ACC112 (cell line): Measurements from ENCODE around the gene FHIP1B.

Experiments
- H2AFZ ChIP-seq: fragments of 200-600 bp; sonication (generic); one replicate; pipeline ENCODE4 v1.6.0; 2017; ENCODE audit warnings: antibody characterized with exemption, low read length; ENCODE audit not compliant: unreplicated experiment
- H3K27ac ChIP-seq: fragments of 200-600 bp; sonication (generic); 2 replicates; pipeline ENCODE4 v1.5.1; 2014; ENCODE audit warnings: low read depth, mild to moderate bottlenecking, antibody characterized with exemption, low read length, moderate library complexity
- H3K27me3 ChIP-seq: fragments of 200-600 bp; sonication (generic); 2 replicates; pipeline ENCODE4 v1.6.1; 2014; ENCODE audit warnings: mild to moderate bottlenecking, antibody characterized with exemption, low read length, moderate library complexity, mixed read lengths; ENCODE audit not compliant: insufficient read depth
- H3K36me3 ChIP-seq: fragments of 200-600 bp; sonication (generic); 2 replicates; pipeline ENCODE4 v1.6.1; 2016; ENCODE audit warnings: mild to moderate bottlenecking, antibody characterized with exemption, low read length, moderate library complexity, mixed read lengths; ENCODE audit not compliant: insufficient read depth
- H3K4me1 ChIP-seq: fragments of 200-600 bp; sonication (generic); one replicate; pipeline ENCODE4 v1.6.1; 2016; ENCODE audit warnings: low read length, mixed read lengths; ENCODE audit not compliant: insufficient read depth, unreplicated experiment, control insufficient read depth
- H3K4me3 ChIP-seq: fragments of 200-600 bp; sonication (generic); 2 replicates; pipeline ENCODE4 v1.5.1; 2014; ENCODE audit warnings: mild to moderate bottlenecking, low read depth, low read length
- H3K79me2 ChIP-seq: fragments of 200-600 bp; sonication (generic); one replicate; pipeline ENCODE4 v1.6.0; 2016; ENCODE audit warnings: low read length; ENCODE audit not compliant: control insufficient read depth, unreplicated experiment, insufficient read depth

FHIP1B gene

GRCh38 chr11:6240781-6241180, 6.3 kb upstream of the FHIP1B start:
- H3K27ac ChIP-seq = no peak overlapping the region
- H3K36me3 ChIP-seq = no peaks in the 10 kb centered on the region
- H3K27me3 ChIP-seq = peaks cover 33% of the 10 kb centered on the region
- no peak overlapping the region for H2AFZ ChIP-seq
- no peak overlapping the region for H3K4me3 ChIP-seq
- no peaks in the 10 kb centered on the region for H3K4me1 ChIP-seq
- H3K79me2 ChIP-seq = no peaks in the 10 kb centered on the region

GRCh38 chr11:6240139-6240538, 5.7 kb upstream of the FHIP1B start:
- Histone ChIP-seq H3K27ac (no peak overlapping the region), H3K27me3 (peaks cover 27% of the 10 kb centered on the region), H3K36me3 (no peaks in the 10 kb centered on the region), H3K4me3 (no peak overlapping the region), H2AFZ (no peak overlapping the region), H3K79me2 (no peaks in the 10 kb centered on the region), H3K4me1 (no peaks in the 10 kb centered on the region)

- Histone ChIP-seq H3K4me3 (no peak within 1 kb of the TSS), H3K27me3 (peaks cover 22% of the 10 kb centered on the region), H2AFZ (no peak within 1 kb of the TSS), H3K27ac (no peak within 1 kb of the TSS), H3K4me1 (no peaks in the 10 kb centered on the region), H3K79me2 (peaks cover 5% of the 10 kb centered on the region), H3K36me3 (no peaks in the 10 kb centered on the region)
Measured at GRCh38 chr11:6238902-6239301, 4.5 kb upstream of the FHIP1B start, which contains the start of gene CNGA4. Gene CNGA4, plus strand, starts transcription at chr11:6239089. Its CDS starts 118 bp downstream, at chr11:6239207.

DNA sequence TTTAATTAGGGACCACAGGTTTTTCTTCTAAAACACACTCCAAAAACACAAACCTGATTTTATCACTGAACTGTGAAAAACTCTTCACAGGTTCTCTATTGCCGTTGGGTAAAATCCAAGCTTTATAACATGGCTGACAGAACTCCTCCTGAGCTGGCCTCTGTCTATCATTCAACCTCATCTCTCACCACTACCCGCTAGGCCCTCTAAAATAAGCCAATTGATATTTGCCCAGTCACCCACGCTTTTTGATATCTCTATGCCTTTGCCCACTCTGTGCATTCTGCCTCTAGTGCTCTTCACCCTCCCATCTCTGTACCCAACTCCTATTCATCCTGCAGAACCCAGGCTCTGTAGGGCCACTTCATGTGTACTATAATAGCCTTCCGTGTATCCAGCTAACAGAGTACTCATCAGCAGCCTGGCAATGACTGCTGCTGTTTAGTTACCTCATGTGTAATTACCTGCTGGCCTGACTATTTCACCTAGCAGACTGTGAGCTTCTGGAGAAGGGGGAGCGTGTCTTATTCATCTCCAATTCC, 3.4 kb upstream of the FHIP1B start:
- Histone ChIP-seq H2AFZ (no peak overlapping the region), H3K79me2 (peaks cover 16% of the 10 kb centered on the region)

DNA sequence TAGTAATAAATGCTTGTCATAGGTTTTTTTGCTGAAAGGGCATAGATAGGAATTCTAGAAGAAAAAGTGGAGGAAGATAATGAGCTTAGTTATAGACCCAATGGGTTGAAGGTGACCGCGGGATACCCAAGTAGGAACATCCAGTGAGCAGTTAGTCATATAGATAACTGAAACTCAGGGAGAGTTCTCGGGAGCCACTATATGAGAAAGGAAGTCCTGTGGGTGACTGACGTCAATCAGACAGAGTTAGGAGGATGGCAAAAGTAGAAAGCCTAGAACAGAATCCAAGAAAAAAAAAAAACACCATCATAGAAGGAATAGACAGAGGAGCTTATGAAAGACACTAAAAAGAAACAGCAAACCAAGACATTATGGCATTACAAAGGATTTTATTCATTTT, 2.8 kb upstream of the FHIP1B start:
- H3K4me1 ChIP-seq = peaks cover 10% of the 10 kb centered on the region
- H3K36me3 ChIP-seq = no peaks in the 10 kb centered on the region
- H3K79me2 ChIP-seq = peaks cover 18% of the 10 kb centered on the region
- H3K27ac ChIP-seq = no peak overlapping the region
- no peak overlapping the region for H2AFZ ChIP-seq
- H3K27me3 ChIP-seq = peaks cover 6% of the 10 kb centered on the region; the same call in 1 of the 2 replicates
- H3K4me3 ChIP-seq = no peak overlapping the region

More for the DNA sequence above, 3.4 kb upstream of the FHIP1B start:
- no peak overlapping the region for H3K27ac ChIP-seq
- H3K4me1 ChIP-seq = peaks cover 9% of the 10 kb centered on the region
- H3K27me3 ChIP-seq = peaks cover 11% of the 10 kb centered on the region
- H3K4me3 ChIP-seq = no peak overlapping the region
- no peaks in the 10 kb centered on the region for H3K36me3 ChIP-seq

- Histone ChIP-seq H3K27ac (peak overlapping the region; percentile 22; the same call in 1 of the 2 replicates), H2AFZ (peak overlapping the region; percentile 51), H3K4me3 (peak overlapping the region; percentile 87), H3K36me3 (no peaks in the 10 kb centered on the region), H3K4me1 (peaks cover 10% of the 10 kb centered on the region), H3K27me3 (peaks cover 3% of the 10 kb centered on the region; the same call in 1 of the 2 replicates), H3K79me2 (peaks cover 48% of the 10 kb centered on the region)
Measured at GRCh38 chr11:6233984-6234386, 451 bp downstream of the FHIP1B start.

GRCh38 chr11:6232899-6233298, 1.5 kb downstream of the FHIP1B start:
- Histone ChIP-seq H3K79me2 (peaks cover 48% of the 10 kb centered on the region), H3K27me3 (no peaks in the 10 kb centered on the region), H3K4me1 (peaks cover 10% of the 10 kb centered on the region), H3K27ac (no peak overlapping the region), H2AFZ (no peak overlapping the region), H3K4me3 (peak overlapping the region; percentile 87; the same call in 1 of the 2 replicates), H3K36me3 (no peaks in the 10 kb centered on the region)

GRCh38 chr11:6229911-6230310, 4.5 kb downstream of the FHIP1B start:
- no peak overlapping the region for H3K4me3 ChIP-seq
- H3K36me3 ChIP-seq = no peaks in the 10 kb centered on the region
- H3K27ac ChIP-seq = no peak overlapping the region
- H3K79me2 ChIP-seq = peaks cover 71% of the 10 kb centered on the region
- H2AFZ ChIP-seq = no peak overlapping the region
- peaks cover 10% of the 10 kb centered on the region for H3K4me1 ChIP-seq
- no peaks in the 10 kb centered on the region for H3K27me3 ChIP-seq

GRCh38 chr11:6228520-6228919, 5.9 kb downstream of the FHIP1B start:
- Histone ChIP-seq H3K4me1 (peaks cover 7% of the 10 kb centered on the region), H3K4me3 (no peak overlapping the region), H3K27ac (no peak overlapping the region), H3K27me3 (no peaks in the 10 kb centered on the region), H3K36me3 (no peaks in the 10 kb centered on the region), H2AFZ (no peak overlapping the region), H3K79me2 (peaks cover 62% of the 10 kb centered on the region)

- H3K27me3 ChIP-seq = no peaks in the 10 kb centered on the region
- no peak overlapping the region for H3K4me3 ChIP-seq
- no peak overlapping the region for H2AFZ ChIP-seq
- H3K4me1 ChIP-seq = no peaks in the 10 kb centered on the region
- H3K36me3 ChIP-seq = peaks cover 8% of the 10 kb centered on the region
- no peak overlapping the region for H3K27ac ChIP-seq
- H3K79me2 ChIP-seq = peaks cover 41% of the 10 kb centered on the region
Measured at GRCh38 chr11:6225896-6226295, 8.5 kb downstream of the FHIP1B start.

DNA sequence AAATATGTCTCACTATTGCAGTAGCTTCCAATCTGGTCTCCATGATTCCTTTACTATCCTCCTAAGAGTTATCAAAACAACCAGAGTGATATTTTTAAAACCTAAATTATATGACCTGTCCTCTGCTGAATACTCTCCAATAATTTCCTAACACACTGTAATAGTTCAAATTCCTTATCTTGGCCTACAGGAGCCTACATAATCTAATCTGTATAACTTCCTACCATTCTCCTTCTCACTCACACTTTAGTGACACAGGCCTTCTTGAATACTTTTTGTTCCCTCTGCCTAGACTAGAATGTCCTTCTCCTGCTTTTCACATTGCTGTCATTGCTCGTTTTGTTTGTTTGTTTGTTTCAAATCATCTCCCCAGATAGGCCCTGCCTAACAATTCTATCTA, 9.4 kb downstream of the FHIP1B start:
- Histone ChIP-seq H3K4me1 (peaks cover under 1% of the 10 kb centered on the region), H3K4me3 (no peak overlapping the region), H3K27ac (no peak overlapping the region), H2AFZ (no peak overlapping the region), H3K27me3 (no peaks in the 10 kb centered on the region), H3K79me2 (peaks cover 32% of the 10 kb centered on the region), H3K36me3 (peaks cover 13% of the 10 kb centered on the region)
